DND-41 (cell line): ENCODE results near the gene RALGPS1.

Experiments
- EZH2 ChIP-seq: IDR thresholded peaks from 3 replicates; pipeline ENCODE4 v1.6.1; 2012; ENCODE audit warnings: borderline replicate concordance, low read depth, mild to moderate bottlenecking, moderate library complexity, low read length, inconsistent platforms; ENCODE audit not compliant: severe bottlenecking
- TF ChIP-seq, protein P1 (sequence below): IDR thresholded peaks from 2 replicates; pipeline ENCODE4 v1.5.1; 2012; ENCODE audit warnings: borderline replicate concordance, low read length, moderate library complexity, mild to moderate bottlenecking; ENCODE audit not compliant: poor library complexity, severe bottlenecking; ENCODE audit errors: extremely low read depth

DNA sequence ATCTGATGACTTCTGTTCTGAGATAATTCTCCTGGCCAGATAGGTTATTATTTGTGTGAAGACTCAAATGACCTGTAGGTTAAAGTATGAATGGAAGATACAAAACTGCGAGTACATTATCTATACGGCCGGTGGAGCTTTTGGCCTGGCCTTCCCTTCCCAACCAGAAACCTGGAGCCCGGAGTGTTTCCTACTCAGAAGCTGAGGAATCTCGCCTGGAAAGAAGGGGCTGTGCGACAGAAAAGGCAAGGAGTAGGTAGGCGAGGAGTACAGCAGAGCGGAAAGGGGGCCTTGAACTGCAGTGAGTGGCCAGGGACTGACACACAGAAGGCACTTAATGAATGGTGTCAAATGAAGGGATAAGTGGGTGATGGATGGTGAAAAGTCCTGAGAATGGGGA lies 173.3 kb downstream of the RALGPS1 start:
- TF ChIP-seq, protein P1, sequence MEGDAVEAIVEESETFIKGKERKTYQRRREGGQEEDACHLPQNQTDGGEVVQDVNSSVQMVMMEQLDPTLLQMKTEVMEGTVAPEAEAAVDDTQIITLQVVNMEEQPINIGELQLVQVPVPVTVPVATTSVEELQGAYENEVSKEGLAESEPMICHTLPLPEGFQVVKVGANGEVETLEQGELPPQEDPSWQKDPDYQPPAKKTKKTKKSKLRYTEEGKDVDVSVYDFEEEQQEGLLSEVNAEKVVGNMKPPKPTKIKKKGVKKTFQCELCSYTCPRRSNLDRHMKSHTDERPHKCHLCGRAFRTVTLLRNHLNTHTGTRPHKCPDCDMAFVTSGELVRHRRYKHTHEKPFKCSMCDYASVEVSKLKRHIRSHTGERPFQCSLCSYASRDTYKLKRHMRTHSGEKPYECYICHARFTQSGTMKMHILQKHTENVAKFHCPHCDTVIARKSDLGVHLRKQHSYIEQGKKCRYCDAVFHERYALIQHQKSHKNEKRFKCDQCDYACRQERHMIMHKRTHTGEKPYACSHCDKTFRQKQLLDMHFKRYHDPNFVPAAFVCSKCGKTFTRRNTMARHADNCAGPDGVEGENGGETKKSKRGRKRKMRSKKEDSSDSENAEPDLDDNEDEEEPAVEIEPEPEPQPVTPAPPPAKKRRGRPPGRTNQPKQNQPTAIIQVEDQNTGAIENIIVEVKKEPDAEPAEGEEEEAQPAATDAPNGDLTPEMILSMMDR, result no peak
- no peak for TF ChIP-seq EZH2
